Urinary bladder (tissue), 4 donors: ENCODE results near the gene SMARCB1. TPM values are rescaled to one million over a fixed set of nuclear protein-coding genes. Genes with fewer than 3 reads are reported as not detected.

Experiments
- DNase-seq: peaks from one replicate; pipeline ENCODE4 v3.0.0-alpha.2; 2015; ENCODE audit errors: extremely low spot score
- H3K27ac ChIP-seq: one replicate; pipeline ENCODE4 v1.5.1; 2013; ENCODE audit warnings: low read depth, mild to moderate bottlenecking, moderate library complexity
- H3K36me3 ChIP-seq: one replicate; pipeline ENCODE4 v1.6.1; 2013; ENCODE audit warnings: mild to moderate bottlenecking, moderate library complexity; ENCODE audit not compliant: insufficient read depth
- H3K4me1 ChIP-seq: one replicate; pipeline ENCODE4 v1.6.1; 2013; ENCODE audit warnings: mild to moderate bottlenecking, moderate library complexity; ENCODE audit not compliant: insufficient read depth
- H3K4me3 ChIP-seq: one replicate; pipeline ENCODE4 v1.5.1; 2013; ENCODE audit warnings: low read depth, low read length
- WGBS: extraction: QIAGEN DNeasy Blood & Tissue Kit; methylation state at CpG from one replicate; pipeline ENCODE4 v1.1.7; 2013; 5-methylcytosine and 5-hydroxymethylcytosine counted together
- polyA plus RNA-seq: library from polyadenylated mRNA; stranded (reverse); fragments of 200-250 nt; gene quantifications from one replicate; pipeline ENCODE4 v1.2.3, GENCODE V29; 2013
- small RNA-seq: library from RNA; depleted of rRNA; stranded (forward); fragments of <200 nt; gene quantifications from one replicate; pipeline ENCODE3, GENCODE V24; 2014
- total RNA-seq: library from RNA; depleted of rRNA; stranded (reverse); fragments of >200 nt; gene quantifications from one replicate; pipeline ENCODE4 v1.2.3, GENCODE V29; 2014
- donor health status: healthy with polysubstance abuse.
- donor health status: healthy.

SMARCB1 gene
- total and polyA plus RNA-seq, 2 donors: 16.7 to 47.9 TPM

DNA sequence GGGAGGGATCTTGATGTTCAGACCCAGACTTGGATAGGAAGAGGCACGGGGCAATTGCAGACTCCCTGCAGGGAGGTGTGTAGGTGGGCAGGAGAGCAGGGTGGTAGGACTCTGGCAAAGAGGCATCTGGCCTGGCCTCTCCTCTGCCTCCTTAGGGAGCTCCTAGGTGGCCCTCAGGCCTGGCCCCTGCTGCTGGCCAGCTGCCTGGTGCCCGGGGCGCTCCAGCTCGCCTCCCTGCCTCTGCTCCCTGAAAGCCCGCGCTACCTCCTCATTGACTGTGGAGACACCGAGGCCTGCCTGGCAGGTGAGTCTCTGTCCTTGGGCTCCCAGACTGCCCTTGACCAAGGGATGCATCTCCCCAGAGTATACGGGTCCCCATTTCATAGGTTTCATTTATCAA, 90.8 kb downstream of the SMARCB1 start:
- H3K36me3 ChIP-seq: no peaks in the 10 kb centered on the region

DNA sequence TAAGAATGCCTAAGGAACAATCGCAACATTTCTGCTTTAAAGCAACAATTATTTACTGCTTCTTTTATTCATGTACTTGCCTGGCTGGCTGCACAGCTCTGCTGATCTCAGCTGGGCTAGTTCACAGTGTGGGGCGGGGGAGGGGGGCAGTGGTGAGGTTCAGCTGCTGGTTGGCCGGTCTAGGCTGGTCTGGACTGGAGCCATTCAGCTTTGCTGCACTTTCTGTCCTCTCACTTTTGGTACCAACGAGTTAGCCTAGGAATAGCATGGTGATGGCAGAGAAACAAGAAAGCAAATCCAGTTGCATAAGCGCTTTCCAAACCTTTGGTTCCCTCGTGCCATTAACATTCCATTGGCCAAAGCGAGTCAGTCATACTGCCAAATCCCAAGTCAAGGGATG, 91.5 kb downstream of the SMARCB1 start:
- Histone ChIP-seq H3K27ac (no peak overlapping the region), H3K4me1 (no peaks in the 10 kb centered on the region), H3K36me3 (no peaks in the 10 kb centered on the region), H3K4me3 (no peak overlapping the region)
- no peak for DNase-seq
- WGBS: 85% methylated on average over 7 of the region's 7 CpGs

More for the DNA sequence above, 90.8 kb downstream of the SMARCB1 start:
- H3K27ac ChIP-seq: no peak overlapping the region
- no peaks in the 10 kb centered on the region for H3K4me1 ChIP-seq
- WGBS: 93% methylated on average over 8 of the region's 8 CpGs
- DNase-seq: no peak
- no peak overlapping the region for H3K4me3 ChIP-seq

DNA sequence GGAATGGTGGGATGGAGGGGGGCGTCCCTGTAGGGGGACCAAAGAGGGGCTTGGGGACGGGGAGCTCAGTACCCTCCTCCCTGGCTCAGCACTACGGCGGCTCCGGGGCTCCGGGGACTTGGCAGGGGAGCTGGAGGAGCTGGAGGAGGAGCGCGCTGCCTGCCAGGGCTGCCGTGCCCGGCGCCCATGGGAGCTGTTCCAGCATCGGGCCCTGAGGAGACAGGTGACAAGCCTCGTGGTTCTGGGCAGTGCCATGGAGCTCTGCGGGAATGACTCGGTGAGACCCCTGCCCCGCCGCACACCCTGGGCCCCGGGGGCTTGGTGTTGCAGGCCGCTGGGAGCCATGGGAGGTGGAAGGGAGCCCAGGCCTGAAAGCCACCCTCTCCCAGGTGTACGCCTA, 95.6 kb downstream of the SMARCB1 start:
- Histone ChIP-seq H3K4me3 (no peak overlapping the region), H3K27ac (no peak overlapping the region), H3K4me1 (no peaks in the 10 kb centered on the region), H3K36me3 (no peaks in the 10 kb centered on the region)
- 93% methylated on average over 20 of the region's 20 CpGs for WGBS
- DNase-seq: no peak

DNA sequence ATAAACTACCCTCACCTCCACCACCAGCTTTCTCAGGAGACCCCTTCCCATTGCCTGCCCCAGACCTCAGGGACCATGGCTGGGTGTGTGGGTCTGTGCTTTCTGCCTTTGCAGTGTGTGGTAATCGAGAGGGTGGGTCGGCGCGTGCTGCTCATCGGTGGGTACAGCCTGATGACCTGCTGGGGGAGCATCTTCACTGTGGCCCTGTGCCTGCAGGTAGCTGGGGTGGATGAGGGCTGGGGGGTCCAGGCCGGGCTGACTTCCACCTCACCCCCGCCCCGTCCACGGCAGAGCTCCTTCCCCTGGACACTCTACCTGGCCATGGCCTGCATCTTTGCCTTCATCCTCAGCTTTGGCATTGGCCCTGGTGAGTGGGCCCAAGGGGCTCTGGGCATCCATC, 96.9 kb downstream of the SMARCB1 start:
- no peak for DNase-seq
- Histone ChIP-seq H3K36me3 (no peaks in the 10 kb centered on the region), H3K4me3 (no peak overlapping the region), H3K4me1 (no peaks in the 10 kb centered on the region), H3K27ac (no peak overlapping the region)
- WGBS: 97% methylated on average over 9 of the region's 9 CpGs

DNA sequence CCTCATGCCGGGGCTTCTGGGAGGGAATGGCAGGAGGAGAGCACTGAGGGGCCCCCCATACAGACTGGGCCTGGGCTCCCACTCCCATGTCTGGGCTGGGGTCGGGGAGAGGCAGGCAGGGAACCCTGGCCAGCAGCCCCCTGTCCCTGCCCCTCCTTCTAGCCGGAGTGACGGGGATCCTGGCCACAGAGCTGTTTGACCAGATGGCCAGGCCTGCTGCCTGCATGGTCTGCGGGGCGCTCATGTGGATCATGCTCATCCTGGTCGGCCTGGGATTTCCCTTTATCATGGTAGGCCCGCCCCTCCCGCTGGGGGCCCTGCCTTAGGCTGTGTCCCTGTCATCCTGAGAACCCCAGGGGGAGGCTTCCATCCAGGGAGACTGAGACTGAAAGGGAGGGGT, 97.4 kb downstream of the SMARCB1 start:
- no peaks in the 10 kb centered on the region for H3K36me3 ChIP-seq
- DNase-seq: no peak
- H3K4me3 ChIP-seq: no peak overlapping the region
- WGBS: 88% methylated on average over 9 of the region's 9 CpGs
- H3K4me1 ChIP-seq: no peaks in the 10 kb centered on the region
- H3K27ac ChIP-seq: no peak overlapping the region

Small RNA genes lying within 50 kb of the gene (small RNA-seq; reads per million reads assigned to genes)
- not detected for gene RN7SL268P

Other genes with a start within 250 kb of the SMARCB1 start
- not detected for gene IGLL1, start 206.7 kb upstream of the SMARCB1 start, total RNA-seq
- gene IGLL1, start 206.7 kb upstream of the SMARCB1 start, polyA plus RNA-seq: not detected
- 0.48 TPM for gene DRICH1, start 154.6 kb upstream of the SMARCB1 start, total RNA-seq
- 0.06 TPM for gene DRICH1, start 154.6 kb upstream of the SMARCB1 start, polyA plus RNA-seq
- not detected for gene RGL4, start 96.0 kb upstream of the SMARCB1 start, total RNA-seq
- gene RGL4, start 96.0 kb upstream of the SMARCB1 start, polyA plus RNA-seq: 0.32 TPM
- 9.9 TPM for gene ZNF70, start 35.9 kb upstream of the SMARCB1 start, total RNA-seq
- 1.6 TPM for gene ZNF70, start 35.9 kb upstream of the SMARCB1 start, polyA plus RNA-seq
- gene VPREB3, start 32.5 kb upstream of the SMARCB1 start, total RNA-seq: not detected
- gene VPREB3, start 32.5 kb upstream of the SMARCB1 start, polyA plus RNA-seq: not detected
- 0.63 TPM for gene C22orf15, start 24.0 kb upstream of the SMARCB1 start, total RNA-seq
- 0.82 TPM for gene C22orf15, start 24.0 kb upstream of the SMARCB1 start, polyA plus RNA-seq
- 3.6 TPM for gene CHCHD10, start 19.0 kb upstream of the SMARCB1 start, total RNA-seq
- 69.8 TPM for gene CHCHD10, start 19.0 kb upstream of the SMARCB1 start, polyA plus RNA-seq
- 7.3 TPM for gene MMP11, start 14.1 kb upstream of the SMARCB1 start, total RNA-seq
- gene MMP11, start 14.1 kb upstream of the SMARCB1 start, polyA plus RNA-seq: 5.6 TPM
- 0.74 TPM for gene DERL3, start 52.0 kb downstream of the SMARCB1 start, total RNA-seq
- gene DERL3, start 52.0 kb downstream of the SMARCB1 start, polyA plus RNA-seq: 0.98 TPM
- gene SLC2A11, start 70.9 kb downstream of the SMARCB1 start, total RNA-seq: 13.0 TPM
- 12.0 TPM for gene SLC2A11, start 70.9 kb downstream of the SMARCB1 start, polyA plus RNA-seq
- gene MIF, start 107.4 kb downstream of the SMARCB1 start, total RNA-seq: 70.1 TPM
- gene MIF, start 107.4 kb downstream of the SMARCB1 start, polyA plus RNA-seq: 528 TPM
- 2.1 TPM for gene GSTT2B, start 174.2 kb downstream of the SMARCB1 start, total RNA-seq
- 30.4 TPM for gene GSTT2B, start 174.2 kb downstream of the SMARCB1 start, polyA plus RNA-seq
- gene DDTL, start 179.9 kb downstream of the SMARCB1 start, total RNA-seq: 3.0 TPM
- 6.3 TPM for gene DDTL, start 179.9 kb downstream of the SMARCB1 start, polyA plus RNA-seq
- 71.1 TPM for gene DDT, start 187.5 kb downstream of the SMARCB1 start, total RNA-seq
- gene DDT, start 187.5 kb downstream of the SMARCB1 start, polyA plus RNA-seq: 232 TPM
- gene GSTT2, start 193.2 kb downstream of the SMARCB1 start, total RNA-seq: not detected
- gene GSTT2, start 193.2 kb downstream of the SMARCB1 start, polyA plus RNA-seq: 5.7 TPM
- not detected for gene GSTT4, start 218.5 kb downstream of the SMARCB1 start, total RNA-seq
- not detected for gene GSTT4, start 218.5 kb downstream of the SMARCB1 start, polyA plus RNA-seq
- 34.2 TPM for gene CABIN1, start 224.3 kb downstream of the SMARCB1 start, total RNA-seq
- 39.0 TPM for gene CABIN1, start 224.3 kb downstream of the SMARCB1 start, polyA plus RNA-seq